HL-60 (cell line): ENCODE results near the gene TSPAN33.

Experiments used
- DNase-seq, 2 experiments: peaks; one replicate each; pipeline ENCODE4 v3.0.0-alpha.2; 2010 to 2020; ENCODE audit warnings: low read depth in 1 of 2, low spot score in 1 of 2
- H3K27ac ChIP-seq: fragments of 250-450 bp; sonication (Bioruptor Pico); replicated peaks from 2 replicates; pipeline ENCODE4 v1.5.1; 2020; ENCODE audit warnings: mild to moderate bottlenecking, moderate library complexity
- H3K27me3 ChIP-seq: fragments of 250-450 bp; sonication (Bioruptor Pico); 2 replicates; pipeline ENCODE4 v1.5.1; 2021; ENCODE audit warnings: mild to moderate bottlenecking, moderate library complexity; ENCODE audit not compliant: insufficient read depth, poor library complexity, severe bottlenecking
- H3K4me3 ChIP-seq: replicated peaks from 2 replicates; pipeline ENCODE4 v1.5.1; 2011; ENCODE audit warnings: mild to moderate bottlenecking, control low read depth, low read length; ENCODE audit not compliant: insufficient read depth
- CTCF ChIP-seq: IDR thresholded peaks from one replicate; pipeline ENCODE4 v1.5.1; 2011; ENCODE audit warnings: low read length, control low read depth, inconsistent platforms; ENCODE audit not compliant: insufficient read depth
- GABPA ChIP-seq: IDR thresholded peaks from 2 replicates; pipeline ENCODE4 v1.6.1; 2012; ENCODE audit warnings: low read depth
- POLR2AphosphoS5 ChIP-seq: IDR thresholded peaks from 2 replicates; pipeline ENCODE4 v1.6.1; 2012; ENCODE audit warnings: low read depth
- REST ChIP-seq: IDR thresholded peaks from 2 replicates; pipeline ENCODE4 v1.6.1; 2012; ENCODE audit warnings: low read depth; ENCODE audit not compliant: insufficient replicate concordance
- SPI1 ChIP-seq: IDR thresholded peaks from 2 replicates; pipeline ENCODE4 v1.6.1; 2012; ENCODE audit warnings: low read depth, mild to moderate bottlenecking, borderline replicate concordance

TSPAN33 gene

GRCh38 chr7:129126314-129126713, 18.2 kb upstream of the TSPAN33 start:
- Histone ChIP-seq H3K27ac (no peak overlapping the region), H3K4me3 (no peak overlapping the region), H3K27me3 (no peaks in the 10 kb centered on the region)
- no peak for DNase-seq
- no peak for TF ChIP-seq REST
- TF ChIP-seq SPI1: no peak
- no peak for TF ChIP-seq POLR2AphosphoS5
- TF ChIP-seq CTCF: no peak
- no peak for TF ChIP-seq GABPA

GRCh38 chr7:129127154-129127553, 17.4 kb upstream of the TSPAN33 start:
- TF ChIP-seq GABPA (no peak), CTCF (no peak), POLR2AphosphoS5 (no peak), REST (no peak), SPI1 (no peak)
- no peak overlapping the region for H3K27ac ChIP-seq
- no peak overlapping the region for H3K4me3 ChIP-seq
- H3K27me3 ChIP-seq: no peaks in the 10 kb centered on the region
- no peak for DNase-seq

GRCh38 chr7:129127601-129128000, 16.9 kb upstream of the TSPAN33 start:
- Histone ChIP-seq H3K27ac (no peak overlapping the region), H3K4me3 (no peak overlapping the region), H3K27me3 (no peaks in the 10 kb centered on the region)
- TF ChIP-seq POLR2AphosphoS5 (no peak), SPI1 (no peak), CTCF (no peak), GABPA (no peak), REST (no peak)
- no peak for DNase-seq
